GM18870 (cell line): ENCODE measurements around the gene NEDD4L.
A peak's percentile ranks its signal among the peaks of the same experiment; 100 is the strongest.
"Not testable (repeated sequence)": the region's sequence is repeated elsewhere in the genome, so short reads cannot be mapped to it uniquely, and the experiment has no call there.

ENCODE experiments used
- ATAC-seq: cut with Tn5 transposase; IDR thresholded peaks from one replicate; pipeline ENCODE4 v1.9.1; 2021; ENCODE audit warnings: moderate library complexity; ENCODE audit not compliant: unreplicated experiment

Gene NEDD4L

DNA sequence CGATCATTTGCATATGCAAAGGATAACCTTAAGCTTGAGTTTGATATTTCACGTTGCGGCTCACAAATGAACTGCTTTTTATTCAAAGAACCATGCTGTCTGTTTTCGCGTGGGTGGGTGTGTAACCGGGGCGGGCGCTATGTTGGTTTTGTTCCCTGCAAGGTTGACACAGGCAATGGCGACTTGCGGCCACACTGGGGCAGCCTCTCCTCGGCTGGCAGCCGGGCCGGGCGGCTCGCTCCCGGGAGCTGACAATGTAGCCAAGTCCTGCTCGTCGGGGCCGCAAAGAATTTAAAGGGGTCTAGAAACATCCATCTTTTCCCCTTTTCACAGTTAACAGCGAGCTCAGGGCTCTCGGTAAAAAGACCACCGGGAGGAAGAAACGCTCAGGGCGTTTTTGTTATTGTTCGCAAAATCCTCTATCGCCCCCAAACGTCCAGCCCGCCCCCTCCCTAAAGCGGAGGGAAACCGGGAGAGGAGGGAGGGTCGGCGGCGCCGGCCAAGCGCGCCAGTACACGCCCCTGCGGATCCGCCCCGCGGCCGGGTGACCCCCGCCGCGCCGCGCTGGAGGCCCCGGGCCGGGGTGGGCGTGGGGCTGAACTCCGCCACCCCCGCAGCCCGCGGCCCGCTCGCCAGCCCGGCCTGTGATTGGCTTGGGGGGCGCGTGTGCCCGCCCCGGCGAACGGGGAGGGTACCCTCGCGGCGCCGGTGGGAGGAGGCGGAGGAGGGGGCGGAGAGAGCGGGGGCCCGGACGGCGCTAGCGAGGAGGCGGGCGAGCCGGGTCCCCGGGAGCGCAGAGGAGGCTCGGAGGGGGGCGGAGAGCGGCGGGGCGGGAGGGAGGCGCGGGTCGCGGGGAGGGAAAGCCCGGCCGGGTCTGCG, at the start of gene NEDD4L:
Gene NEDD4L, plus strand, starts transcription at position 736 of the 879 bp plus-strand sequence. CDS start 435 bp downstream, outside the sequence.
- ATAC-seq, result peak; percentile 78

DNA sequence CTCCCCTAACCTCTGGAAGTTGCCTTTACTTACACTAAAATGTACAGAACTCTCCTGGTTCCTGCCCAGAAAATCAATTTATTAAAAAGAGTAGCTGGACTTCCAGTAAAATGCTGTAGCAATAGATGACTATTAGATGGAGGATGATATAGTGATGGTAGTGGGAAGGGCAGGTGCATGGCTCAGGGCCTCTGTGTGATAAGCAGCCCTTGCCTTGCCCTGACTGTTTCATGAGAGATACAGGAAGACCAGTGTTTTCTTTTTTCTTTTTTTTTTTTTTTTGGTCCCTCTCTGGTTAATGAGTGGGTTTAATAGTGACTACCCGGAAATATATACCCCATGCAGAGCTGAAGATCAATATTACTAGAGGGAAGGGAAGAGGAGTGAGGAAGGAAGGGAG, 48.7 kb upstream of the NEDD4L start:
- ATAC-seq, result no peak

DNA sequence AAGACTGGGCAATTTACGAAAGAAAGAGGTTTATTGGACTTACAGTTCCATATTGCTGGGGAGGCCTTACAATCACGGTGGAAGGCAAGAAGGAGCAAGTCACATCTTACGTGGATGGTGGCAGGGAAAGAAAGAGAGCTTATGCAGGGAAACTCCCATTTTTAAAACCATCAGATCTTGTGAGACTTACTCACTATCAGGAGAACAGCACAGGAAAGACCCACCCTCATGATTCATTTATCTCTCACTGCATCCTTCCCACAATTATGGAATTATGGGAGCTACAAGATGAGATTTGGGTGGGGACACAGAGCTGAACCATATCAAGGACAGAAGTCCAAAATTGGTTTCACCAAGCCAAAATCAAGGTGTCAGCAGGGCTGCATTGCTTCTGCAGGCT, 47.1 kb upstream of the NEDD4L start:
- ATAC-seq, result not testable (repeated sequence)

DNA sequence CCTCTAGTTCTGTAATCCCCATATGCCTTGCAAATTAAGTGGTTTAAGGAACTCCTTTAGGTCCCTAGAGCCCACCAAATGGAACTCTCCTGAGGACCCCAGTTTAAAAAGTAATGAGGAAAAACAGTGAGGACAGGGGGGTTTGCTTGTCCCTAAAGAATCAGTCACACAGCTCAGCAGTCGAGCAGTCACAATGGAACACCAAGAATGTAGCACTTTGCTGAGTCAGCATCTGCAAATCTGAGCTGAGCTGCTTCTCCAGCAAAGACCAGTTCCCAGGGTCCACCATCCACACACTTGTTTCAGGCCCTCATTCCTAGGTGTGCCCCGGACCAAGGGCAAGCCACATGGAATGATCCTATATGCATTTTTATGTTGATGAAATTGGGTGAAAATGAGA, 46.2 kb upstream of the NEDD4L start:
- ATAC-seq, result no peak

DNA sequence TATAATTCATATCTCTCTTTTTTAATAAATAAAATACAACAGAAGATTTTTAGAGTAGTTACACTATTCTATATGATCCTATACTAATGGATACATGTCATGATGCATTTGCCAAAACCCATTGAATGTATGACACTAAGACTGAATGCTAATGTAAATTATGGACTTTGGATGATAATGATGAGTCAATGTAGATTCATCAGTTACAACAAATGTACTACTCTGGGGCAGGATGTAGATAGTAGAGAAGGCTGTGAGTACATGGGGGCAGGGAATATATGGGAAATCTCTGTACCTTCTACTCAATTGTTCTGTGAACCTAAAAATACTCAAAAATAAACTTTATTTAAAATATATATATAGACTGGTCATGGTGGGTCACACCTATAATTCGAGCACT, 45.6 kb upstream of the NEDD4L start:
- ATAC-seq, result no peak

DNA sequence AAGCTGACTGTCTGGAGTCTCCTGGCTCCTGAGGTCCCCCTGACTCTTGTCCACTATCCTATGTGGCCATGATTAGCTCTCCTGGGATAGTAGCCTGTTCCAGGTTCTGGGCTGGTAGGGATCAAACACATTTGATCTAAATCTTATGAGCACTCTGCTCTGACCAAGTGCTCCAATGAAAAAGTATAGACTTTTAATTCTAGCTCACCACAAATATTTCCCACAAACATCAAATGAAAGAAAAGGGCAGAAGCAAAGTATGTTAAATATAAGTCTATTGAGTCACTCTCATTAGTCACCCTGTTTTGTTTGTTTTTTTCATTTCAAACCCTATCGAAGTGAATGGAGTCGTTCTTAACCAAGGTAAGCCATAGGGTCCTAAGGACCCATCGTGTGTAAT, 39.7 kb upstream of the NEDD4L start:
- ATAC-seq, result no peak

DNA sequence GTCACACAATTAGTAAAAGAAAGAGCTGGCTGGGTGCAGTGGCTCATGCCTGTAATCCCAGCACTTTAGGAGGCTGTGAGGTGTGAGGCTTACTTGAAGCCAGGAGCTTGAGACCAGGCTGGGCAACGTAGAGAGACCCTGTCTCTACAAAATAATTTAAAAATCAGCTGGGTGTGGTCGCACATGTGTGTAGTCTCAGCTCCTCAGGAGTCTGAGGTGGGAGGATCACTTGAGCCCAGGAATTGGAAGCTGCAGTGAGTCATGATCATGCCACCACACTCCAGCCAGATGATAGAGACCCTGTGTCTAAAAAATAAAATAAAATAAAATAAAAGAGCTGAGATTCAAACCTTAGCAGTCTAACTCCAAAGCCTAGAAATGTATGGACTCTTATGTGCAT, 39.0 kb upstream of the NEDD4L start:
- no peak for ATAC-seq

DNA sequence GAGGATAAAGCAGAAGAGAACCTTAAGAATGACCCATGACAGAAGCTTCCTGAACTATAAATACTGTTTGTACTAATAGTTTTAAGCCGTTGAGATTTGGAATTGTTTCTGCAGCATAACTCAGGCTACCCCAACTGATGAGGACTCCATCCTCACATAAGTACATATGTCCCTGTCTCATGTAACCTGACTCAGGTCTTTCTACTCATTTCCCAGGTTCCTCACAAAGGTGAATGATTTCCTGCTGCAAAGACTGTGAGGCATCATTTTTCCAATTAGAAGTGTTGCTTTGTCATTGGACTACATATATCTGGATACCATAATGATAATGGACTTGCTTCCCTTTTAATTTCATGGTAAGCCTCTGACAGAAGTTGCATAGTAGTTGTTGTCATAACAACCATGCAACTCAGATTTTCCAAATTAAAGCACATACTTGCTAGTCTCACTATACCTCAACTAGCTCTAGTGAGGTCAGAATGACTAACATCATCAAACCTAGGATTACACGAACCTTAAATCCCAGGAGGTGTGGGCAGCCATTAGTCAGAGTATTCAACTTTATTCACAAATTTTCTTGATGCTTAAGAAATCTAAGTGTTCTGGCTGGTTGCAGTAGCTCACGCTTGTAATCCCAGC, 38.0 kb upstream of the NEDD4L start:
- no peak for ATAC-seq

DNA sequence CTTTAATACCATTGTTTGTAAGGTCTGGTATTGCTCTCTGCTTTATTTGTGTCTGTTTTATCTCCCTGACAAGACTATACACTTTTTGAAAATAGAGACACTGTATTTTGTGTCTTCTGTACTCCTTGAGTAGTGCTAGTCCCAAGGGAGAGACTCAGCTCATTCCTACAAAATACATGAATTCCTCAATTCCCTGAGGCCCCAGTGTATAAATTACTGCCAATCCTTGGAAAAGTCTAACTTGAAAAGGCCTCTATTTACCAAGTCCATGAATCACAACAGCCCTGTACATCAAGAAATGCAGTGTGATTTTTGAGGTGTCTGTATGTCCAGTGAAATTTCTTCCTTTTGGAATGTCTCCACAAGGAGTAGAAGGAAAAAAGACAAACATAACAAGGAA, 34.9 kb upstream of the NEDD4L start:
- no peak for ATAC-seq

DNA sequence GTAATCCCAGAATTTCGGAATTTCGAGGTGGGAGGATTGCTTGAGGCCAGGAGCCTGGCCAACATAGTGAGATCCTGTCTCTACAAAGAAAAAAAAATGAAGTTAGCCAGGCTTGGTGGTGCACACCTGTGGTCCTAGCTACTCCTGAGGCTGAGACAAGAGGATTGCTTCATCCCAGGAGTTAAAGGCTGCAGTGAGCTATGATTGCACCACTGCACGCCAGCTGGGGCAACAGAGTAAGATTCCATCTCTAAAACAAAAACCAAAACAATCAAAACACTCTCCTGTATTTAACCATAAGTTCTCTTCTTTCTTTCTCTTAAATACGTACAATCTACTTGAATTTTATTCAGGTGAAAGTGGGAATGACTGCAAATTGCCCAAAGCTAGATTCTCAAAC, 33.8 kb upstream of the NEDD4L start:
- ATAC-seq, result no peak

DNA sequence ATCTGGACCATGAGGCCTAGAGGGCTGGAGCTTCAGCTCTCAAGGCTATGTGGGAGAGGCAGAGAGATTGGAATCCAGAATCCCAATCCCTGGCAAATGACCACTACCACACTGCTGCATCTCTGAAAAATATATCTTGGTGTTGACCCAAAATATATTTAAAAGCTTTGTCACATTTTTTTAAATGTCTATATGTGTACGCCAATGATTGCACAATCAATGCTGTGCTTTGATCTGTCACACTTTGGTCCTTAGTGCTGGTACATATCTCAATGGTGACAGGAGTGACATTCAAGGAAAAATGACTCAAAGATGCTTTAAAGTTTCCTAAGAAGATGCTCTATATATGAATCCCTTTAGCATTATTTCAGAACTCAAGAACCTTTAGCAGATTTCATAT, 31.7 kb upstream of the NEDD4L start:
- ATAC-seq, result no peak

DNA sequence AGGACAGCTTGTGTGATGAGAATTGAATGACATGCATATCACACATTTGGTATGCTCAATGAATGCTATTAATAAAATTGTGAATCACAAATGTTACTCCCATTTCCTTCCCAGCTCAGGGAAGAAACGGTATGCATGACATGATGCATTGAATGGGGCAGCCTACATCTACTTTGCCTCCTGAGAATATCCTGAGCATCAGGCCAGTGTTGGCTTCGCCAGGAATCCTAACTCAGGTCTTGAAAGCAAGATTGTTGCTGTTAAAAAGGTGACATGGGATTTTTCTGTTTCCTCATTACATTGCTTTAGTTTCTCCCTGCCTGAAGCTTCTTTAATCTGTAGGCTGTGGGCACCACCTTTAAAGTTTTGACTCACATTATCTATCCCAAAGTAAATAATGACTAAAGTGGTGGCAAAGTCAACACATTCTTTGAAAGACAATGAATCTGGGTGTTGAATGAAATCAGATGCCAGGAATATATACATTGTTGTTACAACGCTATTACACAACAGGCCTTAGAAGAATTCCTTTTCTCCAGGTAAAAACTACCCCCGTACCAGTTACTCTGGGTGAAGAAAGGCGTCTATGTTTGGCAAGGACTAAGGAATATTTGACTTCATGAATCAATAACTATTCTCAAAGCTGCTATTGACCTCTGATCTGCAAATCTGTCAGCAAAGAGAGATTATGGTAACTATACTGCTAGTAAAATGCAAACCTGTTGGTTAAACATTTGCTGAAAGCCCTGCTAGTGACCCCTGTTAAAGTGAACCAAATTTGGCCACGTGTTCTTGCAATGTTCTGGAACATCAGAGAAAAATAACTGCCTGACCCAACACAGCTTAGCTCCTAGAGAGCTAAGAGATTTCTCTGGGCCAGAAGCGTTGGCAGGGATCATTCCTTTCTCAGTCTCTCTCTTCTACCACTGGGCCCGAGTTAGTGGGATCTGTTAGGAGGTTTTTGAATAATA, 30.5 kb upstream of the NEDD4L start:
- no peak for ATAC-seq

DNA sequence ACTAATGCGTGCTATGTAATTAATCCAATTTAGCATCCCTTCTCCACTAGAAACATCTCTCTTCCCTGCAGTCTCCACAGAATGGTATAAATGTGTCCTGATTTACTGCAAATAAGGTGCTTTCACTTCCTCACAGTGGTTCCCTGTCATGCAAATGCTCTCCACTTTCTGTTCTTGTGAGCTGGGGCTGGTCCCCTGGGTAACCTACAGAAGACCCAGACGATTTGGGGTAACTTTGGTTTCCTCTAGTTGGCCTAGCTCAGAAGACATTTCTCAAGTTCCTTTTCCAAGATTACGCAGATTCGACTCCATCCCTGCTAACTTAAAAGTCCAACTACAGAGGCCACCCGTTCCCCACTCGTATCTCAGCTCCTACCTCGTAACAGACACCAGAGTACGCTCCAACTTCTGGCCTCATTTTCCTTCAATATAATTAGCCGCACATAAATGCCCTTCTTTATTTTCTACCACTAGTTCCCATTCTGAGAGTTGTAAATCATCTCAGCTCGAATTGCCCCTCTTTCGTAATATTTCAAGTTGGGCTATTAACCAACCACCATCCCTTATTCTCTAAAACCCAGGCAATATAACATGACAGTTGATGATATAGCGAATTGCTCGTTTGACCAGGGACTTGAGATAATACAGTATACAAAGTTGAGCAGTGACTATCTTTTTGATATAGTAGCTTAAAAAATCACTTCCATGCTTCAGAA, 28.8 kb upstream of the NEDD4L start:
- ATAC-seq, result peak; percentile 98

DNA sequence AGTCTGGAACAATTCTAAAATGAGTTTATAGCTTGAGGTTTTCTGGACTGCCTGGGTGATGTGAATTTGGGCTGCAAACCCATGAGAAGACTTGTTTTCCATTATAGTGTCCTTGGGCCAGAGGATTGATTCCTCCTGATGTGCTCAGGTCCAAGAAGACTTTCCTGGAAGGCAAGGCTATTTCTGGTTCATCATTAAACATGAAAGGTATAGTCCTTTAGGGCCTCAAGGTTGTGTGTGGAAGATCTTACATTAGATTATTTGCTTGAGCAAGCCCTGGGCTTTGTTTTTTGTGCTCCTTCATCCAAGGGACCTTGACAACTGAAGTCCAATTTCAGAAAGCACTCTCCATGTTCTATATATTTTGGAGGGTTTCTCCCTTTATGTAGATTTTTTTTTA, 26.8 kb upstream of the NEDD4L start:
- no peak for ATAC-seq

DNA sequence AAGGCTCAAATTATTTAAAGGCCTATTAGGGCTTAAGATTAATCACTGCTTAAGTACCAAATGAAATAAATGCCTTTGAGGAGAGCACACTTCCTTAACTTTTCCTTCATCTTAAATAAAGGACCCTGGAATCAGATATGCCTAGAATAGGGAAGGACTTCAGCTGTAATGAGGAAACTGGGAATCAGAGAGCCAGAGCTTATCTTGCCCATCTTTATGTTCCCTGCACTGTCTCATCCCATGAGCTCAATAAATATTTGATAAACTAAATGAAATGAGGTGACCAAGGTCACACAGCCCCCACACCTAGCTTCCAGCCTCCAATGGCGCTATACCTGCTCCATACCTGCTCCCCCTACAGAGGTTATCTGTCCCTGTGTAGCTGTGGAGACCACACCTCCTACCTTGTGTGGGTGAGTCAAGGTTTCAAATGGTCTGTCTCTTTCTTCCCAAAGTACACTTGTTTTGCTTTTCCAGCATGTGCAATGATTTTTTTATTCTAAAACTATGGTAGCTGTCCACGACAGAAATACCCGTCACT, 23.4 kb upstream of the NEDD4L start:
- ATAC-seq, result no peak

DNA sequence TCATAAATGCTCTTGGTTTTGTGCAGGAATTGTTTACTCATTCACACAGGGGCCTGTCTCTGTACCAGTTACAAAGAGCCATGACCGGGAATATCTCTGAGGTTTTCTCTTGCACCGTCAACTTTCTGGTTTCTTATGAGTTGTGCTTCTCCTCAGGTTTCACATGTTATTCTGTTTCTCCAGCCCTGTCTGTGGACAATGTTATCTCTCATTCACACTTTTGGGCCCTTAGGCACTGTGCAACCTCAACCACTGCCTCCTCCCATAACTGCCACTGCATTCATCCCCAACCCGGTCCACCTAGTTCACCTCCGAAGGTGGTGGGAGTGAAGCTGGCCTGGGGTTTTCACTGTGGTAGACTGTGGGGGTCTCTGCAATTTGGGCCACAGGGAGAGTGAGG, 22.5 kb upstream of the NEDD4L start:
- ATAC-seq, result no peak

DNA sequence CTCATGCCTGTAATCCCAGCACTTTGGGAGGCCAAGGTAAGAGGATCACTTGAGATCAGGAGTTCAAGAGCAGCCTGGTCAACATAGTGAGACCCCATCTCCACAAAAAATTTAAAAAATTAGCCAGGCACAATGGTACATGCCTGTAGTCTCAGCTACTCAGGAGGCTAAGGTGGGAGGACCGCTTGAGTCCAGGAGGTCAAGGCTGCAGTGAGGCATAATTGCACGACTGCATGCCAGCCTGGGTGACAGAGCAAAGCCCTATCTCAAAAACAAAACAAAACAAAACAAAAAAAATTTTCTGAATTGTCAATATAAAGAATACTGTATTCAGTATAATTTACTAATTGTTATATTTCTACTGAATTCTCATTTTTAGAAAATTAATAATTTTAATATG, 20.9 kb upstream of the NEDD4L start:
- no peak for ATAC-seq

DNA sequence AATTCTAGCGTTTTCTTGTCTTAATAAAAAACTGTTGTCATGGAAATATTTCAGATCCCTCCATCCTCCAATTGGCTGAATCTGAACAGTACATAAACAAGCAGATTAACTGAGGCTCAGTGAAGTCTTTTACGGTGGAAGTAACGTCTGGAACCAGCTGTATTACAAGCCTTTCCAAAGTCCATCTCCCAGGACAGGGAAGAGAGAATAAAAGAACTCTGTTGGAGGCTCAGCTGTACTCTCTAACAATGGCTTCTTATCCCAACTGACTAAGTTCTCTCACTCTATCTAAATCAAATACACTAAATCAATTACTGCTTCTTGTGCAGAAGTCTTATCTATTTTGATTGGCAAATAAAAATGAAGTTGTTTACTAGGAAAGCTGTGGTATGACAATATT, 19.9 kb upstream of the NEDD4L start:
- ATAC-seq, result no peak

DNA sequence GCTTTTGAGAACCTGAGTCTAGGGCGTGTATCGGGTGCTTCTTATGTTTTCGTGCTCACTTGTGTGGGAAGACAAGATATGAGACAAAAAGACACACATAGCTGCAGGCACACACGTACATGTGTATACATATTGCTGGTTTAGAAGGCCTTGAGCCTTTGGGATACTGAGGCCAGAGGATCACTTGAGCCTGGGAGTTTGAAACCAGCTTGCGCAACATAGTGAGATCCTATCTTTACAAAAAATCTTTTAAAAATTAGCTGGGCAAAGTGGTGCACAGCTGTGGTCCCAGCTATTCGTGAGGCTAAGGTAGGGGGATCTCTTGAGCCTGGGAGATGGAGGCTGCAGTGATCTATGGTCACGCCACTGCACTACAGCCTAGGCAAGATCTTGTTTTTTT, 18.8 kb upstream of the NEDD4L start:
- ATAC-seq, result no peak

DNA sequence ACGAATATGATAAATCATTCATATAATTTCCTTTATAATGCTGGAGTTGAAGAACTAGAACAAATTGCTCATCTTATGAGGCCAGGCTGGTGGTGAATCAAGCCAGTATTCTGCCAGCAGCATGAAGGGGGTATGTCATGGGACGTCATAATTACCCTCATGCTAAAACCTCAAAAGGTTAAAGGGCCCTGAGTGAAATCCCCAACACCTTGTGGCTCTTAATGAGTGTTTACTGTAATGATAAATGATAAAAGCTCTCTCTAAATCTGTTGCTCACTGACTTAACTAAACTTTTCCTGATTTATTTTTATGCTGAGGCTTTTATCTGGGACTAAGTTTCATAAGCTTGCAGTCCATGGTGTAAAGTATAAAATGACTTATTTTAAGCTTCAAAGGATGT, 18.3 kb upstream of the NEDD4L start:
- no peak for ATAC-seq
